Measurements from ENCODE around the gene GRIN1.
A peak's percentile ranks its signal among the peaks of the same experiment; 100 is the strongest.
"Not testable (repeated sequence)": the region's sequence is repeated elsewhere in the genome, so short reads cannot be mapped to it uniquely, and the experiment has no call there.

Gene GRIN1

DNA sequence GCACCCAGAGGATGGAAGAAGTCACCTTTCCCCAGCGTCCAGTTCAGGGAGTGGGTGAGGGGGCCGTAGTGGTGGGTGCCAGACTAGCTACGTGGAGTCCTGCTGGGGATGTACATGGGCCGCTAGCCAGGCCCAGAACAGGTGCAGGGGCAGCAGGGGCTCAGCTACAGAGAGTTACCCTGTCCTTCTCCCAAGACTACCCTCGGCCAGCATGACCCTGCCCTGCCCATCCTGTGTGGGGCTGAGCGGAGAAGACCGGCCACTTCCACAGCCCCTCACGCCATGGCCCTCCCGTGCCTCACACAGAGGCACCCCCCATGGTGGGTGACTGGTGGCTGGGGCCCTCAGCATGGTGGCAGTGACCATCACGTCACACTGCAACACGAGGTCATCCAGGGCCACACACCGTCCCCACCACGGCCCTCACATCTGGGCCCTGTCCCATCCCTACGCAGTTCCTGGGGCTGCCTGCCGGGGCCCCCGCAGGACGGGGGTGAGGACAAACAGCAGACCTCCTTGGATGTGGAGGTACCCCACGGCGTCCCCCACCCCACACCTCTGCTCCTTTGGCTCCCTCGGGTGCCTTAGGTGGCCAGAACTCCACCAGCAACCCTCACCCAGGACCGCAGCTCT, 23.4 kb upstream of the GRIN1 start:
- H3K4me1 ChIP-seq = 0 out of 2 replicates have a peak, but pooled peaks cover 4% of the 10 kb centered on the region
- peak overlapping the region; percentile 54 for H3K4me3 ChIP-seq (ENCODE audit: low read depth, low read length)
- TF ChIP-seq, protein P1, sequence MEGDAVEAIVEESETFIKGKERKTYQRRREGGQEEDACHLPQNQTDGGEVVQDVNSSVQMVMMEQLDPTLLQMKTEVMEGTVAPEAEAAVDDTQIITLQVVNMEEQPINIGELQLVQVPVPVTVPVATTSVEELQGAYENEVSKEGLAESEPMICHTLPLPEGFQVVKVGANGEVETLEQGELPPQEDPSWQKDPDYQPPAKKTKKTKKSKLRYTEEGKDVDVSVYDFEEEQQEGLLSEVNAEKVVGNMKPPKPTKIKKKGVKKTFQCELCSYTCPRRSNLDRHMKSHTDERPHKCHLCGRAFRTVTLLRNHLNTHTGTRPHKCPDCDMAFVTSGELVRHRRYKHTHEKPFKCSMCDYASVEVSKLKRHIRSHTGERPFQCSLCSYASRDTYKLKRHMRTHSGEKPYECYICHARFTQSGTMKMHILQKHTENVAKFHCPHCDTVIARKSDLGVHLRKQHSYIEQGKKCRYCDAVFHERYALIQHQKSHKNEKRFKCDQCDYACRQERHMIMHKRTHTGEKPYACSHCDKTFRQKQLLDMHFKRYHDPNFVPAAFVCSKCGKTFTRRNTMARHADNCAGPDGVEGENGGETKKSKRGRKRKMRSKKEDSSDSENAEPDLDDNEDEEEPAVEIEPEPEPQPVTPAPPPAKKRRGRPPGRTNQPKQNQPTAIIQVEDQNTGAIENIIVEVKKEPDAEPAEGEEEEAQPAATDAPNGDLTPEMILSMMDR (IDR thresholded peaks at IDR 0.05; ENCODE audit: low read depth, low read length) = no peak
- no peaks in the 10 kb centered on the region for H3K9me3 ChIP-seq
- DNase-seq = no peak
- no peaks in the 10 kb centered on the region for H3K27me3 ChIP-seq
- H3K36me3 ChIP-seq = peaks cover 20% of the 10 kb centered on the region

DNA sequence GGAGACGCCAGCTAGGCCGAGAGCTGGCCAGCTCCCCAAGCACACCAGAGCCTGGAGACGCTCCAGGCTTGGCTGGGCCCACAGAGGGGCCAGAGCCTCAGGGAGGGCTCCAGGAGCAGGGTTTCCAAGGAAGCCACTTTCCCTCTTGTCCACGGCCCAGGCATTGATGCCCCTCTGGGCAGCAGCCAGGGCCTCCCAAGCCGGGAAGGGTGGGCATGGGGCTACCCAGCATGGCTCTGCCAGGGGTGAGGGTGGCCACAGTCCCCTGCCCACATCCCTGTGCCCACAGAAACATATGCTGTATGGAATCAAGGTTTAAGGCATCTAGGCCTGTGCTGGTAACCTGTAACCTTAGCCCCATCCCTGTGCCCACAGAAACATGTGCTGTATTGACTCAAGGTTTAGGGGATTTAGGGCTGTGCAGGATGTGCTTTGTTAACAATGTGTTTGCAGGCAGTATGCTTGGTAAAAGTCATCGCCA, 22.9 kb upstream of the GRIN1 start:
- DNase-seq = no peak
- 0 out of 2 replicates have a peak, but pooled peaks cover 4% of the 10 kb centered on the region for H3K4me1 ChIP-seq
- H3K9me3 ChIP-seq = no peaks in the 10 kb centered on the region
- TF ChIP-seq, protein P1 (IDR thresholded peaks at IDR 0.05; ENCODE audit: low read depth, low read length) = no peak
- H3K4me3 ChIP-seq (ENCODE audit: low read depth, low read length) = no peak overlapping the region
- no peaks in the 10 kb centered on the region for H3K27me3 ChIP-seq
- peaks cover 20% of the 10 kb centered on the region for H3K36me3 ChIP-seq

DNA sequence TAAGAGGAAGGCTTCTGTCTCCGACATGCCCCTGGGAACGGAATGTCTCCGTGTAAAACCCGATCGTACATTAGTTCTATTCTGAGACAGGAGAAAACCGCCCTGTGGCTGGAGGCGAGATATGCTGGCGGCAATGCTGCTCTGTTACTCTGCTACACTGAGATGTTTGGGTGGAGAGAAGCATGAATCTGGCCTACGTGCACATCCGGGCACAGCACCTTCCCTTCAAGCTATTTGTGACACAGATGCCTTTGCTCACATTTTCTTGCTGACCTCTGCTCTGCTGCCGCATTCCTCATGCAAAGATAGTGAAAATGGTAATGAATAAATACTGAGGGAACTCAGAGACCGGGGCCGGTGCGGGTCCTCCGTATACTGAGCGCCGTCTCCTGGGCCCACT, 22.2 kb upstream of the GRIN1 start:
- no peak overlapping the region for H3K4me3 ChIP-seq (ENCODE audit: low read depth, low read length)
- 0 out of 2 replicates have a peak, but pooled peaks cover 4% of the 10 kb centered on the region for H3K4me1 ChIP-seq
- TF ChIP-seq, protein P1 (IDR thresholded peaks at IDR 0.05; ENCODE audit: low read depth, low read length) = no peak
- DNase-seq = no peak
- H3K9me3 ChIP-seq = no peaks in the 10 kb centered on the region
- H3K27me3 ChIP-seq = no peaks in the 10 kb centered on the region
- H3K36me3 ChIP-seq = peaks cover 18% of the 10 kb centered on the region

DNA sequence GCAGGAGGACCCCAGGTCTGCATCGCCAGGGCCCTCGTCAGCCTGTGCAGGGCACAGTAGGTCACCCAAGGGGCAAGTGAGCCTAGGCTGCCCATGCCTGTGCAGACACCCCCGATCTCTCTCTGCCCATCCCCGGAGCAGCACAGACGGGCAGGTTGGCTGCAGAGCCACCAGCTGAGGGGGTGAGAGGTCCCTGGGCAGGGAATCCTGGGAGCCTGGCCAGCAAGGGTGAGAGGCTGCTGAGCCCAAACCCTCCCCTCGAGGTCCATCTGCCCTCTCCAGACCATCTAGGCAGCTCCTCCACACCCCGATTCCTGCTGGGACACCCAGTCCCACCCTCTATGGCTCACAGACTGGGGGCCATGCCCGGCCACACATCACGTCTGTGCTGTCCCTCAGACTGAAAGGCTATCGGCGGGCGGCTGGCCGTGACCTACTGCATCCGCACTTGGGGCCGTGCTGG, 21.7 kb upstream of the GRIN1 start:
- DNase-seq = no peak

DNA sequence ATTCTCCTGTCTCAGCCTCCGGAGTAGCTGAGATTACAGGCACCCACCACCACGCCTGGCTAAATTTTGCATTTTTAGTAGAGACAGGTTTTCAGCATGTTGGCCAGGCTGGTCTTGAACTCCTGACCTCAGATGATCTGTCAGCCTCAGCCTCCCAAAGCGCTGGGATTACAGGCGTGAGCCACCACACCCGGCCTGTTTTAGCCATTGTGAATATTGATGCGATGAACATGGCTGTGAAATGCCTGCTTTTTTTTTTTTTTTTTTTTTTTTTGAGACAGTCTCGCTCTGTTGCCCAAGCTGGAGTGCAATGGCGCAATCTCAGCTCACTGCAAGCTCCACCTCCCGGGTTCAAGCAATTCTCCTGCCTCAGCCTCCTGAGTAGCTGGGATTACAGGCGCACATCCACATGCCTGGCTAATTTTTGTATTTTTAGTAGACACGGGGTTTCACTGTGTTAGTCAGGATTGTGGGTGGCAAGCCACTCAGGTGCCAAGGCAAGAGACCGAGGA, 20.8 kb upstream of the GRIN1 start:
- H3K36me3 ChIP-seq; H3K27me3 ChIP-seq; DNase-seq; H3K4me1 ChIP-seq; H3K4me3 ChIP-seq (ENCODE audit: low read depth, low read length); H3K9me3 ChIP-seq: not testable (repeated sequence)

More for the DNA sequence above, 21.7 kb upstream of the GRIN1 start:
- Histone ChIP-seq H3K4me1 (0 out of 2 replicates have a peak, but pooled peaks cover 4% of the 10 kb centered on the region), H3K9me3 (no peaks in the 10 kb centered on the region), H3K4me3 (ENCODE audit: low read depth, low read length) (no peak overlapping the region), H3K27me3 (no peaks in the 10 kb centered on the region), H3K36me3 (peaks cover 12% of the 10 kb centered on the region)
- TF ChIP-seq, protein P1 (IDR thresholded peaks at IDR 0.05; ENCODE audit: low read depth, low read length) = no peak

DNA sequence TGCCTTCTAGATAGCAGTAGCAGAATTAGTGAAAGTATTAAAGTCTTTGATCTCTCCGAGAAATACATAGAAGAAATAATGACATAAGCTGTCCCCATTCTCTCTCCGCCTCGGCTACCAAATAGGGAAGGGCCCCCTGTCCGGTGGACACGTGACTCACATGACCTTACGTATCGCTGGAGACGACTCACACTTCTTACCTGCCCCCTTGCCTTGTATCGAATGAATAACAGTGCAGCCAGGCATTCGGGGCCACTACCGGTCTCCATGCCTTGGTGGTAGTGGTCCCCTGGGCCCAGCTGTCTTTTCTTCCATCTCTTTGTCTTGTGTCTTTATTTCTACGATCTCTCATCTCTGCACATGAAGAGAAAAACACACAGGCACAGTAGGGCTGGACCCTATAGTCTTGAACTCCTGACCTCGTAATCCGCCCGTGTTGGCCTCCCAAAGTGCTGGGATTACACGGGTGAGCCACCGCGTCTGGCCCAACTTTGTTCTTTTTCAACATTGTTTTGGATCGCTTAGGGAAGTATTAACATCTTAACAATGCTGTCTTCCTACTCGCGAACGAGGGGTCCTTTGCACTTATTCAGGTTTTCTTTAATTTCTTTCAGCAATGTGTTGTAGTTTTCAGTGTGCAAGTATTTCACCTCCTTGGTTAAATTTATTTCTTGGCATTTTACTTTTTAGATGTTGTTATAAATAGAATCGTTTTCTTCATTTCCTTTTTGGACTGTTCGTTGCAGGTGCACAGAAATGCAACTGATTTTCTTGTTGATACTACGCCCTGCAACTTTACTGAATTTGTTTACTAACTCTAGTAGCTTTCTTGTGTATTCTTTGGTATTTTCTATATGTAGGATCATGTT, 16.8 kb upstream of the GRIN1 start:
- not testable (repeated sequence) for H3K36me3 ChIP-seq; DNase-seq; H3K4me3 ChIP-seq (ENCODE audit: low read depth, low read length); H3K9me3 ChIP-seq; H3K27me3 ChIP-seq; H3K4me1 ChIP-seq

DNA sequence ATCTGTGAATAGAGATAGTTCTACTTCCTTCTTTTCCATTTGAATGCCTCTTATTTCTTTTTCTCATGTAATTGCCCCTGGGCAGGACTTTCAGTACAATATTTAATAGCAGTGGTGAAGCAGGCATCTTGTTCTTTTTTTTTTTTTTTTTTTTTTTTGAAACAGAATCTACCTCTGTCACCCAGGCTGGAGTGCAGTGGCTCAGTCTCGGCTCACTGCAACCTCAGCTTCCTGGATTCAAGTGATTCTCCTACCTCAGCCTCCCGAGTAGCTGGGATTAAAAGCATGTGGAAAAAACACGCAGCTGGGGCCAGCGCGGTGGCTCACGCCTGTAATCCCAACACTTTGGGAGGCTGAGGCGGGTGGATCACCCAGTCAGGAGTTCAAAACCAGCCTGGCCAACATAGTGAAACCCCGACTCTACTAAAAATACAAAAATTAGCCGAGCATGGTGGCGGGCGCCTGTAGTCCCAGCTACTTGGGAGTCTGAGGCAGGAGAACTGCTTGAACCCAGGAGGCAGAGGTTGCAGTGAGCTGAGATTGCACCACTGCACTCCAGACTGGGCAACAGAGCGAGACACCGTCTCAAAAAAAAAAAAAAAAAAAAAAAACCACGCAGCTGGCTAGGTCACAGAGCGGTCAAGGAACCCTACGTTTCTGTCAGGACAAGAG, 16.0 kb upstream of the GRIN1 start:
- not testable (repeated sequence) for H3K4me3 ChIP-seq (ENCODE audit: low read depth, low read length); H3K36me3 ChIP-seq; H3K9me3 ChIP-seq; H3K27me3 ChIP-seq; DNase-seq; H3K4me1 ChIP-seq

All from BE2C (cell line).